GM06990 (cell line): ENCODE data around the gene SSC5D.

Source experiments
- DNase-seq: peaks from one replicate; pipeline ENCODE4 v3.0.0-alpha.2; 2011; ENCODE audit not compliant: insufficient read length; ENCODE audit errors: extremely low read depth
- H3K27me3 ChIP-seq: replicated peaks from 2 replicates; pipeline ENCODE4 v1.6.0; 2011; ENCODE audit warnings: low read length; ENCODE audit not compliant: control insufficient read depth, insufficient read depth
- H3K36me3 ChIP-seq: 2 replicates; pipeline ENCODE4 v1.5.1; 2011; ENCODE audit warnings: low read length; ENCODE audit not compliant: control insufficient read depth, insufficient read depth
- H3K4me3 ChIP-seq: replicated peaks from 2 replicates; pipeline ENCODE4 v1.5.1; 2011; ENCODE audit warnings: low read depth, mild to moderate bottlenecking, control low read depth, low read length
- TF ChIP-seq, protein P1 (sequence below): IDR thresholded peaks from 2 replicates; pipeline ENCODE4 v1.5.1; 2011; ENCODE audit warnings: low read length, control low read depth, mild to moderate bottlenecking, inconsistent platforms; ENCODE audit not compliant: insufficient read depth, poor library complexity, severe bottlenecking

Gene SSC5D

DNA sequence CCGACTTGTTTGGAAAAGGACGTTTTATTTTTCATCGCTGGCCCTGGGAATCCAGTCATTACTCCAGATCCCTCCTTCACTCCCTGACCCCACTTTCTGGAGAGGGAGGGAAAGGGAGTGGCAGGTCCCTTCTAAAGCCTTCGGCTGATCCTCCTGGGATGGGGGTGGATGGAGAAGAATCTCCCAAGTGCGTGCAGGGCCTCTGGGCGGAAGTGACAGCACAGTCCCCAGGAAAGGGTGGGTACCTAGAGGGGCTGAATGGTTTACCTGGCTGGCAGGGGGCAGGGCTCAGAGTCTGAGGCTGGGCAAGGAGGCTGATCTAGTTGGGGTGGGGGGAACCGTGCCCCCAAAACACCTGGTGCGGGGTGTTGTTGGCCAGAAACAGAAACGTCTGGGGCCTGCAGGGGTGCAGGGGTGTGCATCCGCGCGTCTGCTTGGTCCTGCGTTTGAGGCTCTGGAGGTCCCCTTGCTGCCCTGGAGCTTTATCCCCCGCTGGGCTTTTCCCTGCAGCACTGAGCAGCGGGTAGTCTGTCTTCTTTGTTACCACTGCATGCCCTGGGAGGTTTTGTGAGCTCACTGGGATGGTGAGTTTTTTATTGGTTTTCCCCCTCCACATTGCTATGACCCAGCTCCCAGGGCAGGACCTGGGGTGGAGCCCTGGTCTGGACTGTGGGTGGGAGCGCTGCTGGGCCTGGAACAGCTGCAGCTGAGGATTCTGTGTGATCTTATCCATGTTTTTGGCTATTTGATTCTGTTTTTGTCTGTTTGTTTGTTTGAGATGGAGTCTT, 14.8 kb upstream of the SSC5D start:
- no peak for DNase-seq
- TF ChIP-seq, protein P1, sequence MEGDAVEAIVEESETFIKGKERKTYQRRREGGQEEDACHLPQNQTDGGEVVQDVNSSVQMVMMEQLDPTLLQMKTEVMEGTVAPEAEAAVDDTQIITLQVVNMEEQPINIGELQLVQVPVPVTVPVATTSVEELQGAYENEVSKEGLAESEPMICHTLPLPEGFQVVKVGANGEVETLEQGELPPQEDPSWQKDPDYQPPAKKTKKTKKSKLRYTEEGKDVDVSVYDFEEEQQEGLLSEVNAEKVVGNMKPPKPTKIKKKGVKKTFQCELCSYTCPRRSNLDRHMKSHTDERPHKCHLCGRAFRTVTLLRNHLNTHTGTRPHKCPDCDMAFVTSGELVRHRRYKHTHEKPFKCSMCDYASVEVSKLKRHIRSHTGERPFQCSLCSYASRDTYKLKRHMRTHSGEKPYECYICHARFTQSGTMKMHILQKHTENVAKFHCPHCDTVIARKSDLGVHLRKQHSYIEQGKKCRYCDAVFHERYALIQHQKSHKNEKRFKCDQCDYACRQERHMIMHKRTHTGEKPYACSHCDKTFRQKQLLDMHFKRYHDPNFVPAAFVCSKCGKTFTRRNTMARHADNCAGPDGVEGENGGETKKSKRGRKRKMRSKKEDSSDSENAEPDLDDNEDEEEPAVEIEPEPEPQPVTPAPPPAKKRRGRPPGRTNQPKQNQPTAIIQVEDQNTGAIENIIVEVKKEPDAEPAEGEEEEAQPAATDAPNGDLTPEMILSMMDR = no peak

GRCh38 chr19:55474269-55475265, 13.7 kb upstream of the SSC5D start:
- no peak overlapping the region for H3K4me3 ChIP-seq
- TF ChIP-seq, protein P1 = no peak
- H3K36me3 ChIP-seq = no peaks in the 10 kb centered on the region
- no peaks in the 10 kb centered on the region for H3K27me3 ChIP-seq
- DNase-seq = no peak

More for the DNA sequence above, 14.8 kb upstream of the SSC5D start:
- Histone ChIP-seq H3K4me3 (no peak overlapping the region), H3K36me3 (no peaks in the 10 kb centered on the region), H3K27me3 (no peaks in the 10 kb centered on the region)

DNA sequence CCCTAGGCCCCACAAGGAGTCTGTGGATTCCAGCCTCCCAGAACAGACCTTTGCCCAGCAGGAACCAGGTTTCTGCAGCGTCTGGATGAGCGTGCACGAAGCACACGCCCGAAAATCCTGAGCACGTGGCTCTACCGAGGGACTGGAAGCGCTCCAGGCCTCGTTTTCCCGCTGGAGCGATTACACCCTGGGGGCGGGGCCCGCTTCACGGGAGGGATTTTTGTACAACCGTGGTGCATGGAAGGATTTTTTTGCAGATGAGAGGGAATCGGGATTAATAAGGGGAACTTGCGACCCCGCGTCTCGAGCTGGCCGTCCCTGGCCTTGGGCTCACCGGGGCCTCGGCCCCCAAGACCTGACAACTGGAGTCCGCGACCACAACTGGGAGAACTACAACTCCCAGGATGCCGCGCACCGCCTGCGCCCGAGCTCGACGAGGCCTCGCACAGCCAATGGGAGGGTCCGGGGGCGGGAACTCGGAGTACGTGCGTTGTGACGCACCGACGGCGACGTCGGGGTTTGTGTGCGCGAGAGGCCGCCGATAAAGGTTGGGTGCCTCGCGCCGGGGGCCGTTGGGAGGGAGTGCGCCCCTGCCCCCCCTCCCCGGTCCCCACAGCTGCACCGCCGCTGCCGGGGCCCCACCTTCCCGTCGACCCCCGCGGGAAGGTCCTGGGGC, 12.0 kb upstream of the SSC5D start, which contains the start of gene ZNF628:
Gene ZNF628 (plus strand): TSS at position 518 of the 676 bp plus-strand sequence. CDS start 3,294 bp downstream, outside the sequence.
- H3K36me3 ChIP-seq = no peaks in the 10 kb centered on the region
- TF ChIP-seq, protein P1 = no peak
- peak within 1 kb of the TSS; percentile 65 for H3K4me3 ChIP-seq
- DNase-seq = peak; percentile 97
- no peaks in the 10 kb centered on the region for H3K27me3 ChIP-seq

DNA sequence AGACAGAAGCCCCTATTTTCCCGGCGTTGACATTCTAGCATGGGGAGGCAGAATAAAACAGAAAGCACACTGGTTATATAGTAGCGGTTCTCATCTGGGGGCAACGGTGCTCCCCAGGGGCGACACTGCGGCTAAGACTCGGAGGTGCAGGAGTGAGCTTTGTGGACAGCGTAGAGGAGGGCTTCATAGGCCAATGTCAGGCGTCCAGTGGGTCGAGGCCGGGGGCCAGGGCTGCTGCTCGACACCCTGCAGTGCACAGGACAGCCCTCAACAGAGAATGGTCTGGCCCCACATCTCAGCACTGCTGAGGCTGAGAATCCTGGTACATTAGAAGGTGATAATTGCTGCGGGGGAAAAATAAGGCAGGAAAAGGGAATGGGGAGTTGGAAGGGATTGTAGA, 10.3 kb upstream of the SSC5D start:
- DNase-seq = no peak
- H3K4me3 ChIP-seq = no peak overlapping the region
- TF ChIP-seq, protein P1 = no peak

GRCh38 chr19:55478364-55478763, 9.9 kb upstream of the SSC5D start:
- Histone ChIP-seq H3K4me3 (no peak overlapping the region), H3K36me3 (peaks cover 2% of the 10 kb centered on the region), H3K27me3 (no peaks in the 10 kb centered on the region)
- TF ChIP-seq, protein P1 = no peak
- DNase-seq = no peak

More for the DNA sequence above, 10.3 kb upstream of the SSC5D start:
- H3K27me3 ChIP-seq = no peaks in the 10 kb centered on the region
- H3K36me3 ChIP-seq = peaks cover 2% of the 10 kb centered on the region
